Measurements from ENCODE around the gene SH3TC1. TPM values are rescaled to one million over a fixed set of nuclear protein-coding genes. Genes with fewer than 3 reads are reported as not detected.

SH3TC1 gene
- polyA plus RNA-seq, 1 donor (not counting 4 experiments of a cell fraction or from before 2014, with no cell fraction given) = 12.3 TPM

GRCh38 chr4:8201321-8201781 lies 2.3 kb downstream of the SH3TC1 start:
- no peak for FAIRE-seq
- Histone ChIP-seq H3K4me1 (ENCODE audit: control insufficient read depth, extremely low read depth, insufficient read depth, low read length) (peaks cover 51% of the 10 kb centered on the region), H3K27me3 (ENCODE audit: control insufficient read depth, extremely low read depth, insufficient read depth, low read length) (no peaks in the 10 kb centered on the region), H3K79me2 (ENCODE audit: control insufficient read depth, insufficient read depth, low read length) (peaks cover 57% of the 10 kb centered on the region), H3K9ac (ENCODE audit: control insufficient read depth, extremely low read depth, insufficient read depth, low read length) (peak overlapping the region; percentile 91), H3K9me3 (ENCODE audit: control insufficient read depth, low read depth, low read length) (no peaks in the 10 kb centered on the region), H3K4me2 (ENCODE audit: control insufficient read depth, extremely low read depth, insufficient read depth, low read depth, low read length) (peak overlapping the region; percentile 95), H3K27ac (ENCODE audit: control insufficient read depth, insufficient read depth, low read length) (no peak overlapping the region), H4K20me1 (ENCODE audit: control insufficient read depth, extremely low read depth, insufficient read depth, low read length) (no peaks in the 10 kb centered on the region), H3K36me3 (ENCODE audit: control insufficient read depth in 2 of 2, extremely low read depth in 1 of 2, insufficient read depth in 2 of 2, low read length in 2 of 2) (peaks cover 7 to 11% of the 10 kb centered on the region in 2 experiments), H3K9me1 (ENCODE audit: control insufficient read depth, extremely low read depth, insufficient read depth, low read length) (no peaks in the 10 kb centered on the region), H3K4me3 (ENCODE audit: control insufficient read depth in 2 of 3, extremely low read depth in 1 of 3, insufficient read depth in 2 of 3, low read depth in 1 of 3, low read length in 3 of 3) (peak overlapping the region; percentile 25 to 89 (median 71)), H2AFZ (ENCODE audit: control insufficient read depth, low read length) (no peak overlapping the region)
- DNase-seq (ENCODE audit: low read depth, low spot score) = no peak
- TF ChIP-seq CTCF (optimal IDR thresholded peaks at IDR 0.05 in 1 of 3, IDR thresholded peaks at IDR 0.05 in 1 of 3, conservative IDR thresholded peaks at IDR 0.05 in 1 of 3; ENCODE audit: extremely low read depth in 1 of 3, insufficient read depth in 2 of 3, low read length in 3 of 3) (no peak), EZH2 (IDR thresholded peaks at IDR 0.05; ENCODE audit: low read length) (no peak)
- dilution Hi-C loops (cut with MboI; ENCODE audit: extremely low pct_ligation_motif_present, low sequenced_read_pairs) = no loop called here

- Histone ChIP-seq H3K4me2 (ENCODE audit: control insufficient read depth, extremely low read depth, insufficient read depth, low read depth, low read length) (no peak overlapping the region), H3K27ac (ENCODE audit: control insufficient read depth, insufficient read depth, low read length) (no peak overlapping the region), H4K20me1 (ENCODE audit: control insufficient read depth, extremely low read depth, insufficient read depth, low read length) (no peaks in the 10 kb centered on the region), H3K4me3 (ENCODE audit: control insufficient read depth in 2 of 3, extremely low read depth in 1 of 3, insufficient read depth in 2 of 3, low read depth in 1 of 3, low read length in 3 of 3) (no peak overlapping the region), H3K4me1 (ENCODE audit: control insufficient read depth, extremely low read depth, insufficient read depth, low read length) (peaks cover 57% of the 10 kb centered on the region), H2AFZ (ENCODE audit: control insufficient read depth, low read length) (no peak overlapping the region), H3K9me3 (ENCODE audit: control insufficient read depth, low read depth, low read length) (no peaks in the 10 kb centered on the region), H3K9ac (ENCODE audit: control insufficient read depth, extremely low read depth, insufficient read depth, low read length) (no peak overlapping the region), H3K79me2 (ENCODE audit: control insufficient read depth, insufficient read depth, low read length) (peaks cover 58% of the 10 kb centered on the region), H3K9me1 (ENCODE audit: control insufficient read depth, extremely low read depth, insufficient read depth, low read length) (no peaks in the 10 kb centered on the region), H3K36me3 (ENCODE audit: control insufficient read depth in 2 of 2, extremely low read depth in 1 of 2, insufficient read depth in 2 of 2, low read length in 2 of 2) (peaks cover 7 to 11% of the 10 kb centered on the region in 2 experiments), H3K27me3 (ENCODE audit: control insufficient read depth, extremely low read depth, insufficient read depth, low read length) (no peaks in the 10 kb centered on the region)
- dilution Hi-C loops (cut with MboI; ENCODE audit: extremely low pct_ligation_motif_present, low sequenced_read_pairs) = no loop called here
- FAIRE-seq = no peak
- no peak for TF ChIP-seq CTCF (optimal IDR thresholded peaks at IDR 0.05 in 1 of 3, IDR thresholded peaks at IDR 0.05 in 1 of 3, conservative IDR thresholded peaks at IDR 0.05 in 1 of 3; ENCODE audit: extremely low read depth in 1 of 3, insufficient read depth in 2 of 3, low read length in 3 of 3)
- no peak for TF ChIP-seq EZH2 (IDR thresholded peaks at IDR 0.05; ENCODE audit: low read length)
- DNase-seq (ENCODE audit: low read depth, low spot score) = no peak
Observed at GRCh38 chr4:8202108-8203051, 3.3 kb downstream of the SH3TC1 start.

Data from keratinocyte (primary cell).